Mucosa of descending colon (tissue), 3 donors: ENCODE results near the gene PLA1A. TPM values are rescaled to one million over a fixed set of nuclear protein-coding genes. Genes with fewer than 3 reads are reported as not detected.
"Not testable (repeated sequence)": the region's sequence is repeated elsewhere in the genome, so short reads cannot be mapped to it uniquely, and the experiment has no call there.

Experiments
- ATAC-seq: fragments of 200-7000 bp; cut with Tn5 transposase; one replicate; pipeline ENCODE4 v1.9.1; 2020; ENCODE audit warnings: mild to moderate bottlenecking, moderate library complexity
- DNase-seq, 3 donors: peaks; one replicate each; pipeline ENCODE4 v3.0.0-alpha.2; 2020
- H3K36me3 ChIP-seq: fragments of 200-600 bp; one replicate; pipeline ENCODE4 v1.8.0; 2021; ENCODE audit warnings: low read depth, mild to moderate bottlenecking
- H3K4me1 ChIP-seq: fragments of 200-600 bp; one replicate; pipeline ENCODE4 v1.8.0; 2021; ENCODE audit warnings: low read depth, mild to moderate bottlenecking
- H3K4me3 ChIP-seq: fragments of 200-600 bp; one replicate; pipeline ENCODE4 v1.8.0; 2021; ENCODE audit warnings: mild to moderate bottlenecking
- H3K9me3 ChIP-seq: fragments of 200-600 bp; one replicate; pipeline ENCODE4 v1.8.0; 2021; ENCODE audit warnings: mild to moderate bottlenecking
- intact Hi-C, 2 donors: fragments of 100-400 bp; cut with DNase I in 1 of 2; cut with micrococcal nuclease in 1 of 2; formaldehyde crosslinking; loops; one replicate each; pipeline versions ENCODE4 v1.11.0 to v1.11.1; 2022; cut with DNase I, micrococcal nuclease
- total RNA-seq, 3 donors: library from RNA; stranded (reverse); fragmentation: NEBNext Ultra II Directional in 2 of 3; extraction: Animal tissue kit (Norgen Biotek cat#: 25700) in 2 of 3; gene quantifications; one replicate each; pipeline versions ENCODE4 v1.2.1 to v1.2.4, GENCODE V29; 2021 to 2023
- TF ChIP-seq, protein P1 (sequence below): fragments of 200-600 bp; IDR thresholded peaks from one replicate; pipeline ENCODE4 v1.8.0; 2022; ENCODE audit warnings: antibody characterized with exemption, mild to moderate bottlenecking
- donor health status: DM: no; HTN: no; CAD: no; lungs with moderate emphysema.
- donor health status: DM: no; HTN: no; CAD: no.
- donor health status: DM: no; HTN: yes; CAD: no.

The PLA1A gene
- total RNA-seq, 3 donors from 2014 or later, result 0.58 to 2.1 (median 1.5) TPM

DNA sequence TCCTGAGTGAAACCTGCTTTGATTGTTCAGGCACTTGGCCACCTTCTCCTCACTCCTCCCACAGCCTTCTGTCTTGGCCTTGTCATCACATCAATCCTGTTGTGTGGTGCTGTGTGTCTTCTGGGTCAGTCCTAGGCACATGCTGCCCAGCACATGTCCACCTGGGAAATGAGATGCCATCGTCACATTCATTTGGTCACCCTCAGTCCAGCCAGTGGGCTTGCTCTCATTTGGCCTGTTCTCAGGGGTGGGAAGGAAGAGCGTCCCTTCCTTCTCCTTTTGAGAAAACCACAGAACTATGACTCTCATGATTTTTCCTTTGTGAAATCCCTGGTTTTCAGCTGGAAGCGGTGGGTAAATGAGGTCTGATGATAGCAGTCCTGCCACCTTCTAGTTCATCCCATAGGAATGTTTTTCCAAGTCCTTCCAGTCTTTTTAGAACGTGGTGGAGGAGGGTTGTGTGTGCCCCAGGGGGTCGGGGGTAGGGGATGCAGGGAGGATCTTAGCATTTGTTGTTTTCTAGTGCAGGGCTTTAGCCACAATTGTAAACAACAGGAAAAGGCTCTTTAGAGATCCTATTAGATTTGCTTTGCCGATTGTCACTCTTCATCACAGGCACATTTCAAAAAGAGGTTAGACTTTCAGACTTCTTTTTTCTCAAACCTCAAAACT is 8.4 kb upstream of the PLA1A start:
- intact Hi-C loops, result no loop called here
- Histone ChIP-seq H3K4me1 (no peaks in the 10 kb centered on the region), H3K4me3 (no peak overlapping the region), H3K36me3 (no peaks in the 10 kb centered on the region), H3K9me3 (no peaks in the 10 kb centered on the region)
- TF ChIP-seq, protein P1, sequence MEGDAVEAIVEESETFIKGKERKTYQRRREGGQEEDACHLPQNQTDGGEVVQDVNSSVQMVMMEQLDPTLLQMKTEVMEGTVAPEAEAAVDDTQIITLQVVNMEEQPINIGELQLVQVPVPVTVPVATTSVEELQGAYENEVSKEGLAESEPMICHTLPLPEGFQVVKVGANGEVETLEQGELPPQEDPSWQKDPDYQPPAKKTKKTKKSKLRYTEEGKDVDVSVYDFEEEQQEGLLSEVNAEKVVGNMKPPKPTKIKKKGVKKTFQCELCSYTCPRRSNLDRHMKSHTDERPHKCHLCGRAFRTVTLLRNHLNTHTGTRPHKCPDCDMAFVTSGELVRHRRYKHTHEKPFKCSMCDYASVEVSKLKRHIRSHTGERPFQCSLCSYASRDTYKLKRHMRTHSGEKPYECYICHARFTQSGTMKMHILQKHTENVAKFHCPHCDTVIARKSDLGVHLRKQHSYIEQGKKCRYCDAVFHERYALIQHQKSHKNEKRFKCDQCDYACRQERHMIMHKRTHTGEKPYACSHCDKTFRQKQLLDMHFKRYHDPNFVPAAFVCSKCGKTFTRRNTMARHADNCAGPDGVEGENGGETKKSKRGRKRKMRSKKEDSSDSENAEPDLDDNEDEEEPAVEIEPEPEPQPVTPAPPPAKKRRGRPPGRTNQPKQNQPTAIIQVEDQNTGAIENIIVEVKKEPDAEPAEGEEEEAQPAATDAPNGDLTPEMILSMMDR, result no peak
- DNase-seq, result no peak
- peak; percentile 21 for ATAC-seq

DNA sequence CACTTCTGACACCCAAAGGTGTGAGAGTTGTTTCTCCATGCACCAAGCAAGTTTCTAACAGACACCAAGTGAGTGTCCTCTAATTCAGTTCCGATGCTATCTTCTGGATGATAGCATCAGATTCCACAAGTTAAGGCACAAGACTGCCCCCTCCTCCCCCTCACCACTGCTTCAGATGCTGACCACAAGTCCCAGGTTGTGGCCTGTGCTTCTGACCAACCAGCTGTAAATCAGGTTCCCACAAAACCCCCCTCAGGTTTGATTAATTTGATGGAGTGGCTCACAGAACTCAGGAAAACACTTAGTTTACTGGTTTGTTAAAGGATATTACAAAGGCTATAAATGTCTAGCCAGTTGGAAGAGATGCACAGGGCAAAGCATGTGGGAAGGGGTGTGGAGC is 7.0 kb upstream of the PLA1A start:
- intact Hi-C loops, result no loop called here
- Histone ChIP-seq H3K4me1 (no peaks in the 10 kb centered on the region), H3K9me3 (no peaks in the 10 kb centered on the region), H3K36me3 (no peaks in the 10 kb centered on the region), H3K4me3 (no peak overlapping the region)
- DNase-seq, result no peak
- no peak for ATAC-seq
- TF ChIP-seq, protein P1, result no peak

DNA sequence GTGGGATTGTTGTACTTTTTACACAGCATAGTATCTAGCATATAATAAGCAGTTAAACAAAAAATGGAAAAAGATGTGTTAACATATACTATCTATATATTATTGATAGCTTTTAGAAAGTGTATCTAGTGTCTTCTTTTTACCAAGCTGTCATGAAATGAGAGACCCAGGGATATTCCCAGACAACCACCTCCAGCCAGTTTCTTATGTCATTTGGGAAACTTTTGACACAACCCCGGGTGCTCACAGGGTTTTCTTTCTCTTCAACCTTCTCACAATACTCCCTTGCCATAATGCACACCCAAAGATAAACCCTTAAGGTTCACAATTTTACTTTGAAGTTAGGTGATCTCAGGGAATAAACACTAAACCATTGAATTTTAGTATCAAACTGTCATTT is 4.8 kb upstream of the PLA1A start:
- ATAC-seq, result no peak
- Histone ChIP-seq H3K4me3 (no peak overlapping the region), H3K36me3 (no peaks in the 10 kb centered on the region), H3K9me3 (no peaks in the 10 kb centered on the region), H3K4me1 (peaks cover 4% of the 10 kb centered on the region)
- no peak for DNase-seq
- intact Hi-C loops, result no loop called here
- TF ChIP-seq, protein P1, result no peak

DNA sequence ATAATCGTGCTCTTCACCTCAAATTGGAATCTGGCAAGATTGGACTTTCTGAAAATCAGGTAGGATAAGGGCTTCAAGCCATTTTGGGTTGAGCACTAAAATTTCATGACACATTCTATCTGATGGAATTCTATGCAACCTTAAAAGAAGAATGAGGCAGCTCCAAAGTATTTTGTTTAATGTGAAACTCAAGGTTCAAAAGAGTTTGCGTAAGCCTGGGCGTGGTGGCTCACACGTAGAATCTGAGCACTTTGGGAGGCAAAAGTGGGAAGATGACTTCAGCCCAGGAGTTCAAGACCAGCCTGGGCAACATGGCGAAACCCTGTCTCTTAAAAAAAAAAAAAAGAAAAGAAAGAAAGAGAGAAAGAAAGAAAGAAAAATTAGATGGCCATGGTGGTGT is 3.6 kb upstream of the PLA1A start:
- intact Hi-C loops, result no loop called here
- peaks cover 5% of the 10 kb centered on the region for H3K4me1 ChIP-seq
- H3K36me3 ChIP-seq, result no peaks in the 10 kb centered on the region
- DNase-seq, result no peak
- no peak overlapping the region for H3K4me3 ChIP-seq
- no peak for ATAC-seq
- TF ChIP-seq, protein P1, result no peak
- H3K9me3 ChIP-seq, result no peaks in the 10 kb centered on the region

DNA sequence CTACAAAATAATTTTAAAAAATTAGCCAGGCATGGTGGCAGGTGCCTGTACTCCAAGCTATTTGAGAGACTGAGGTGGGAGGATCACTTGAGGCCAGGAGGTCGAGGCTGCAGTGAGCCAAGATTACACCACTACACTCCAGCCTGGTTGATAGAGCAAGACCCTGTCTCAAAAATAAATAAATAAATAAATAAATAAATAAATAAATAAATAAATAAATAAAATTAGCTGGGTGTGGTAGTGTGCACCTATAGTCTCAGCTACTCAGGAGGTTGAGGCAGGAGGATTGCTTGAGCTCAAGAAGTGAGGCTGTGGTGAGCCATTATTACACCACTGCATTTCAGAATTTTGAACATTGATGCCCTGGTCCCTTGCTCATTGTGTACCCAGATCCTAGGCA is 2.8 kb upstream of the PLA1A start:
- intact Hi-C loops, DNase-seq: not testable (repeated sequence)

DNA sequence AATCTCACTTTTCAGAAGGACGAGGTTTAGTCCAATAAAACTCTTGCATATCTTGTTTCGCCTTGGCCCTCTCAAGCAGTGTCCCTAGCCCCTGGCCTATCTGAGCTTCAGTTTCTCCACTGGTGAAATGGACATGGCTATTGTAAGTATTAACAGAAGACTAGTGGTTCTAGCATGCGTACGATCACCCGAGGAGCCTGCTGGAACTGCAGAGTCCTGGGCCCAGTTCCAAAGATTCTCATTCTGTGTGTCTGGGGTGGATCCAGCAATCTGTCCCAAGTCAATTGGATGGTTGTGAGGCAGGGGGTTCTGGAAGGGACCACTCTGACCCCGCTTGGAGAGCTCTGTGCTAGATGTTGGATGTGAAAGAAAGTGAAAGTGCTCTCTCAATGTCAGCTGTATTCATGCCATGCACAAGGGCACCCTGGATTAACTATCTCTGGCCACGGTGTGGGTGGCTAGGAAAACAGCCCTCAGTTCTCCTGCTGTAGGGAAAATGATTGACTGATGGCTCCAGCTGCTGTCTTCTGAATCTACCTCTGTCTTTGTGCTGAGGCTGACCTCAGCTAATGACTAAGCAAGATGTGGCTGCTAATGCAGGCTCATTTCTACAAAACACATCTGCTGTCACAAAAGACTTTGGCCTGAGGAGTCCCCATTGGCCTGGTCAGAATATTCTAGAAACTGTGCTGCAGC is 1.9 kb upstream of the PLA1A start:
- no peaks in the 10 kb centered on the region for H3K36me3 ChIP-seq
- no peak overlapping the region for H3K4me3 ChIP-seq
- H3K4me1 ChIP-seq, result peaks cover 5% of the 10 kb centered on the region
- H3K9me3 ChIP-seq, result no peaks in the 10 kb centered on the region
- ATAC-seq, result peak; percentile 35
- TF ChIP-seq, protein P1, result no peak
- no peak for DNase-seq
- intact Hi-C loops, result no loop called here

More for the DNA sequence above, 2.8 kb upstream of the PLA1A start:
- not testable (repeated sequence) for H3K4me3 ChIP-seq, ATAC-seq, H3K4me1 ChIP-seq, H3K9me3 ChIP-seq, H3K36me3 ChIP-seq
